Fibroblast of the conjunctiva (primary cell): Measurements from ENCODE around the gene C12orf76.
"Not testable (repeated sequence)": the region's sequence is repeated elsewhere in the genome, so short reads cannot be mapped to it uniquely, and the experiment has no call there.

ENCODE experiments used
- DNase-seq: peaks from one replicate; pipeline ENCODE4 v3.0.0-alpha.2; 2010; ENCODE audit warnings: low read depth

C12orf76 gene

DNA sequence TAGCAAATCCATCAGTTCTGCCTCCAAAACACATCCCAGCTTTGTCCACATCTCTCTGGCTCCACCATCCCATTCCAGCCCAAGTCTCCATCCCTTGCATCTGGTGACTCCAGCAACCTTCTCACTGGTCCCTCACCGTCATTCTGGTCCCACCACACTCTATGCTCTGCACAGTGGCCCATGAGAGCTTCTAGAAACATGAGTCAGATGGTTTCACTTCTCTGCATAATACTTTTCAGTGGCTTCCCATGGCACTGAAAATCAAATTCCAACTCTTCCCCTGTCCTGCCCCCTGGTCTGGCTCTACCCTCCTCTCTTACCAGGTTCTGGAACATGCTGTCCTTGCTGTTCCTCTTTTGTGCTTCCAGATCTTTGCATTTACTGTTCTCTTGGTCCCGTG lies 17.2 kb upstream of the C12orf76 start:
- no peak for DNase-seq

DNA sequence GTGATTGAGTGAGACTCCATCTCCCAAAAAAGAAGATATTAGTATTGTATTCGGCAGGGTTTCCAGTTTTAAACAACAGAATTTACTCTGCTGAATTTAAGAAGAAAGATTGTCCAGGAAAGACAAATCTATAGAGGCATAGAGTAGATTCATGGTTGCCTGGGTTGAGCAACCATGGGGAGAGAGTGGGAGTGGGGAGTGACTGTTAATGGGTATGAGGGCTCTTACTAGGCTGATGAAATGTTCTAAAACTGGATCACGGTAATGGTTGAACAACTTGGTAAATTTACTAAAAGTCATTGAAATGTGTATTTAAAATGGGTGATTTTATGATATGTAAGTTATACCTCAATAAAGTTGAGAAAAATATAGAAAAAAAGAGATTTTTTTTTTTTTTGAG lies 13.9 kb upstream of the C12orf76 start:
- DNase-seq: no peak

- DNase-seq: no peak
Observed at GRCh38 chr12:110059651-110060000, 11.3 kb upstream of the C12orf76 start.

DNA sequence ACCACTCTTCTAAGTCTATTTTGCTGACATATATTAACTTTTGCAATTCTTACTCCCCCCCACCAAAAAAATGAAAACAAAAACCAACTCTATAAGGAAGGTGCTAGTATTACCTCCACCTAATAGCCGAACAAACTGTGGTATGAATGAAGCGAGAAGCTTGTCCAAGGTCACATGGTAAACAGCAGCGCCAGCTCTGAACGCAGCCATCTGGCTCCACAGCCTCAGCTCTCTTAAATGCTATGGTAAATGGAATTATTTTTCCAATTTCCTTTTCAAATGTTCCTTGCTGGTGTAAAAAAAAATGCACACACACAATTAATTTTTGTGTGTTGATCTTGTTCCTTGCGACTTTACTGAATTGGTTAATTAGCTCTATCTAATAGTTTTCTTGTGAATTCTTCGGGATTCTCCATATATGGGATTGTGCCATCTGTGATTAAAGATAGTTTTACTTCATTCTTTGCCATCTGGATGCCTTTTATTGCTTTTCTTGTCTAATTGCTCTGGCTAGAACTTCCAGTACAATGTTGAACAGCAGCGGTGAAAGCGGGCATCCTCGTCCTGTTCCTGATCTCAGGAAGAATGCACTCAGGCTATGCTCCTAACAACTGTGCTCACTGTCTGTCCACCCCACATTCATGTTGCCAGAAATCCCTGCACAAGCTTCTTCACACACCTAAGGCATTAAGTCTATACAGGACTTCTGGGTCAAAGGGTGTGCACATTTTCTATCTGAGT lies 10.7 kb upstream of the C12orf76 start:
- DNase-seq: no peak

- DNase-seq: not testable (repeated sequence)
Observed at GRCh38 chr12:110056643-110057042, 8.3 kb upstream of the C12orf76 start.

DNA sequence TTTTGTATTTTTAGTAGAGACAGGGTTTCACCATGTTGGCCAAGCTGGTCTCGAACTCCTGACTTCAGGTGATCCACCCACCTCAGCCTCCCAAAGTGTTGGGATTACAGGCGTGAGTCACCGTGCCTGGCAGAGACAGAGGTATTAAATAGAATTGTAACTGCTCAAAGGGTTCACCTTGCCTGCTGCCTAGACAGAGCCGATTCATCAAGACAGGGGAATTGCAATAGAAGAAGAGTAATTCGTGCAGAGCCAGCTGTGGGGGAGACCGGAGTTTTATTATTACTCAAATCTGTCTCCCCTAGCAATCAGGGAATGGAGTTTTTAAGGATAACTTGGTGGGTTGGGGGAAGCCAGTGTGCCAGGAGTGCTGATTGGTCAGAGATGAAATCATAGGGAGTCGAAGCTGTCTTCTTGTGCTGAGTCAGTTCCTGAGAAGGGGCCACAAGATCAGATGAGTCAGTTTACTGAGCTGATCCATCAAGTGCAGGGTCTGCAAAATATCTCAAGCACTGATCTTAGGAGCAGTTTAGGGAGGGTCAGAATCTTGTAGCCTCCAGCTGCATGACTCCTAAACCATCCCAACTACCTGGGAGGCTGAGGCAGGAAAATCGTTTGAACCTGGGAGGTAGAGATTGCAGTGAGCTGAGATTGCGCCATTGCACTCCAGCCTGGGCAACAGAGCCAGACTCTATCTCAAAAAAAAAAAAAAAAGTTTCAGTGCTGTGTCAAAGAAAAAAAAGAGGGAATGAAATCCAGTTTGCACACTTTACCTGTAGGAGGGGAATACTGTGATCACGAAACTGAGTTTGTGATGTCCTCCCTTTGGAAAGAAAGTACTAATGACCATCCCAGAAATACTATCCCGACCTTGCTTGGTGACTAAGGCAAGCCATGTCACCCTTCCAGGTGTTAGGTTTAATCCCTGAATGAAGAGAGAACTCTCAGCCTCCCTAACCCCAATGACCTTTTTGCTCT lies 7.3 kb upstream of the C12orf76 start:
- DNase-seq: peak; percentile 65

DNA sequence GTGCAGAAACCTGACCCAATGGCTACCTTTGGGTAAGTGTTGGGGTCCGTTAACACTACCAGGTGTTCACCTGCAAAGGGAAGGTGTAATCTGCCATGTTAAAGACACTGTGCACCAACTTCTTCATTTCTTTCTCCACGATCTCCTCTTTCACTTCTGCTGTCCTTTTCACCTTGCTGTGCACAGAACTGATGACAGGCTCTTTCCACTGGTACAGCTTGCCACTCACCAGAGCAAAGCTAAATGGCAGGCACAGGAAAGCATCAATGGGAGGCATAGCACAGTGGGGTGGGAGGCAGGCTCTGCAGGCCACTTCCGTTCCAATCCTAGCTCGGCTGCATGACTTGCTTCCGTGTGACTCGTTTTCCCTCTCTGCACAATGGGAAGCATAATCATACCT lies 2.6 kb upstream of the C12orf76 start:
- no peak for DNase-seq

- DNase-seq: not testable (repeated sequence)
Observed at GRCh38 chr12:110049666-110050065, 1.3 kb upstream of the C12orf76 start.

GRCh38 chr12:110049034-110049433 lies 712 bp upstream of the C12orf76 start:
- DNase-seq: not testable (repeated sequence)

DNA sequence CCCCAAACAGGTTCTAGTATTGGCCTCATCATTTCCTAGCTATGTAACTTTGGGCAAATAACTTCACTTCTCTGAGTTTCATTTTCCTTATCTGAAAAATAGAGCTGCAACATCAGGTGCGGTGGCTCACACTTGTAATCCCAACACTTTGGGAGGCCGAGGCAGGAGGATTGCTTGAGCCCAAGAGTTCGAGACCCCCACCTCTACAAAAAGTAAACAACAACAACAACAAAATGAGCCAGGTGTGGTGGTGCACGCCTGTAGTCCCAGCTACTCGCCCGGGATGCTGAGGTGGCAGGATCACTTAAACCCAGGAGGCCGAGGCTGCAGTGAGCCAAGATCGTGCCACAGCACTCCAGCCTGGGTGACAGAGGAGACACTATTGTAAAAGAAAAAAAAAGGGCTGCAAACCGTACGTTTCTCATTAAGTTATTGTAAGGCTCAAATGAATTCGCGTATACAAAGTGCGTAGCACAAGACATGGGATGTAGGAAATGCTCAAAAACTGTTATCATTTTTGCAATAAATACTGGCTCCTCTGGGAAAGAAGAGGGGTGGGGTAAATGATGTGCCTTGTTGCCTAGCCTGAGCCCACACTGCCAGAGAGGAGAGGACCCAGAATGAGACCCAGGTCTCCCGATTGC lies 903 bp downstream of the C12orf76 start:
- no peak for DNase-seq

DNA sequence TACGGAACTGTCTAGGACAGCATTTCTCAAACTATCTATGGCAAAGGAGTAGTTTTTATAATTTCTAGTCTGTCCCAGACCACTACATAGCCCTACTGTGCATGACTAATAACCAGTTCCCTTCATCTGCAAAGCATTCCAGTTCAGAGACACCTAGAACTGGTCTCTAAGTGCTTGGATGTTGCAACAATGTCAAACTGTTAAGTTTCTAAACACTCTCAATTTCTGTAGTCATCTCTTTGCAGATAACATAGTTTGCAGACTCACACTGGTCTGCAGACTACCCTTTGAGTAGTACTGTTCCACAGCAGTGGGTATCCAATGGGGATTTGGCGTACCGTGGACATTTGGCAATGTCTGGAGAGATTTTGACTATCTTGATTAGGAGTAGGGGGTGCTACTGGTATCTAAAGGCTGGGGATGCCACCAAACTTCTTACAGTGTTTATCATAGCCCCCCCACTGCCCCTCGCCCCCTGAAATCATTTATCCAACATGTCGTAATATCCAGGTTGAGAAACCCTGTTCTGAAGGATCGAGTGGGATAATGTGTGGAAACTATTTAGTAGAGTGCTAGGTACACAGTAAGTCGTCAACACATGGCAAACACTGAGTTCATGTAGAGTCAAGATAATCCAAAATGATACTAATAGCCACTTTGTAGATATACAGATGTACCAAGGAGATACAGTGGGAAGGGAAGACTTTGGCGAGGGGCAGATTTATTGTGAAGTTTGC lies 1.7 kb downstream of the C12orf76 start:
- no peak for DNase-seq

DNA sequence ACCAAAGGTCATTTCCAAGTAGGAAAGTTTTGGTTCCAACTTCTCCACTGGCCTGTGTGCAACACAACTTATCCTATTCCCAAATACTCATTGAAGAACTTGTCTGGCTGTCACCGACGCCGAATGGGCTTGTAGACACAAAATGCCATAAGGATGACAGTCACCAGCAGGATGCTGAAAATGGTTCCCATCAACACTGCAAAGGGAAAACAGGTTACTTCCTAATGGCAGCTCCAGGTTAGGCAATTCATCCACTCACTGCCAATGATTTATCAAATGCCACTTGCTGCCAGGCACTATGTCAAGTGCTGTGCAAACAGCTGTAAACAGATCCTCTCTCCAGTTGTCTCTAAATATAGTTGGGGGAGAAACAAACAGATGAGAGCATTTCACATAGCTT lies 6.1 kb downstream of the C12orf76 start:
- no peak for DNase-seq

DNA sequence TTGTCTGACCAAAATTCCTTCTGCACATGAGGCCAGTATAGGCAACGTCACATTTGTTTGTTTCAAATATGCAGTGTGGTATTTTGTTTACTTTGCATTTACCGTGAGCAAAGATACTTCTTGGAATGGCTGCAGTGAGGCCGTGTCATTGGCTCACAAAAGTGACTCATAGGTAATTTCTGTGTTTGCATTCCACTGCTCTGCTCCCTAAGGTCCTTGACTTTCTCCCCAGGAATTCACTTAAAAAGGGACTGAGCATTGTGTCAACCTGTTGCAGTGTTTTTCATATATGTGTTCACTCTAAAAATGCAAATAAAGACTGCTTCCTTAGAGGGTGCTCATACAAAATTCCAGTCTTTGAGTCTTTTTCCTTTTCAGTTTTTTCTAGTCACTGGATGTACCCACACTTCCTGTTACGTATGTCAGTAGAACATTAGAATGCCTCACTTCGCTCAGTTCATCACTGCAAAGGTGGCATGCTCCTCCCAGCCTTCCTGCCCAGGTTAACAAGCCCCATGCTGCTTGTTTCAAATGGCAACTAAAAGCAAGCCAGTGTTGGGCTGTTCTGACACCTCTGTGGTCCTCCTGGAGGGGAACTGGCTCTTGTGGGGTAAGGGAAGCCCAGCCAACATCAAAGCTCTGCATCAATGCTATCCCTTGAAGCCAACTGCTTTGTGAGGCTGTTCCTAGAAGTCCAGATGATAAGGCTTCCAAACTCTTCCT lies 9.1 kb downstream of the C12orf76 start:
- DNase-seq: peak; percentile 72

DNA sequence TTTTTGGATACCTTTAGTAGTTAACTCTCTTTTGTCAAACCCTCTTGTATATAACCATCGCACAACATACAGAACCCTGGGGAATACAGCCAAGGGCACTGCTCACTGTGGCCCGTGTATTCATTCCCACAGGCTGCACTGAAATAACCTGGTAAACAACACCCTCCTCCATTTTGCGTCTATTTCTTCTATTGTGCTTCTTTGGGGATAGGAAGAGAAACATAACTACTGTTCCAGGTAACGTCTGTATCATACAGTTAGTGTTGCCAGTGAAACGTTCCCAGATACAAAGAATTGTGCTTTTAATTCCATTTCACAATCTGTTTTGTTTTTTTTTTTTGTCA lies 9.6 kb downstream of the C12orf76 start:
- DNase-seq: no peak

DNA sequence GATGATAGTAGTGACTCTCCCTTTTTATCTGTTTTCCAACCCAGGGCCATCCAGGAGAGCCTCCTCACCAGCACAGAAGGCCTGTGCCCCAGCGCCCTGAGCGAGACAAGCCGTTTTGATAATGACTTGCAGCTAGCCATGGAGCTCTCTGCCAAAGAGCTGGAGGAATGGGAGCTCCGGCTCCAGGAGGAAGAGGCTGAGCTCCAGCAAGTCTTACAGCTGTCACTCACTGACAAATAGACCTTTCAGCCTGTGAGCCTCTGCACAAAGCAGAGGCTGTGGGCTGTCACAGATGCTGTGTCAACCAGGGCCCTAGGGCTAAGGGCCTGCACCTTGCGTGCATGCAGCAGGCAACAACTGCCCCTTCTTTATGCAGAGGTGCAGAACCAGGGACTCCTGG lies 11.0 kb downstream of the C12orf76 start:
- no peak for DNase-seq

DNA sequence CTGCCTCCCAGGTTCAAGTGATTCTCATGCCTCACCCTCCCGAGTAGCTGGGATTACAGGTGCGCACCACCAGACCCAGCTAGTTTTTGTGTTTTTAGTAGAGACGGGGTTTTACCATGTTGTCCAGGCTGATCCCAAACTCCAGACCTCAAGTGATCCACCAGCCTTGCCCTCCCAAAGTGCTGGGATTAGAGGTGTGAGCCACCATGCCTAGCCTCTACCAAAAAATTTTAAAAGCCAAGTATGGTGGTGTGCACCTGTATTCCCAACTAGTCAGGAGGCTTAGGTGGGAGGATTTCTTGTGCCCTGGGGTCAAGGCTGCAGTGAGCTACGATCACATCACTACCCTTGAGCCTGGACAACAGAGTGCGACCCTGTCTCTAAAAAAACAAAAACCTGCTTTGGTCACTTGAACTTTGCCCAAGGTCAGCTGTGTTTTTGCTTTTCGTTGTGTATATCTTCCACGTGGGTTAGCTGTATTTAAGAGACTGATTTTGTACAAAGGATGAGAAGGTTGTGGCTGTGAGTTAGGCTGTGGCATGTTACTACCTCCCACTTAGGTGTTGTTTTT lies 12.7 kb downstream of the C12orf76 start:
- no peak for DNase-seq

GRCh38 chr12:110033888-110034287 lies 14.4 kb downstream of the C12orf76 start:
- DNase-seq: no peak

- DNase-seq: no peak
Observed at GRCh38 chr12:110029290-110029815, 19.0 kb downstream of the C12orf76 start.

- no peak for DNase-seq
Observed at GRCh38 chr12:110028323-110028722, 20.0 kb downstream of the C12orf76 start.

DNA sequence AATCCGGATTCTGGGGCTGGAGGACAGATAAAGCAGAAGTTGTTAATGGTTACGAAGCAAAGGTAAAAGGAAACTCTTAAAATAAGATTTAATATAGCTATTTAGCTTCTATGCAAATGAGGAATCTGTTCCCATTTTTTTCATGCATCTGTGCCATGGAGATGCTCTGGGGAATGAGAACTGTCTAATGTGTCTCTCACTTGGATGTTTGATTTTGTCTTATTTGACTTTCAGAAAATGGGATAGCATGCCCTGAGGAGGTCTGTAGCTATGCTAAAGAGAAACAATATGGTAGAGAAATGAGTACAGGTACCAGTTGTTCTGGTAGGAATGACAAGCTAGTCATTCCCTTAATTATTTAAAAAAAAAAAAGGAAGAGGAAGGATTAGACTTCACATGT lies 24.3 kb downstream of the C12orf76 start:
- no peak for DNase-seq
